Activated CD4-positive, alpha-beta T cell treated with anti-CD3 and anti-CD28 coated beads, Interleukin-2, amount 50 U/mL, for 16 hours (primary cell): ENCODE measurements around the gene RPTOR.
A peak's percentile ranks its signal among the peaks of the same experiment; 100 is the strongest.

Experiments used
- DNase-seq: peaks from one replicate; pipeline ENCODE4 v3.0.0-alpha.2; 2020

The RPTOR gene

DNA sequence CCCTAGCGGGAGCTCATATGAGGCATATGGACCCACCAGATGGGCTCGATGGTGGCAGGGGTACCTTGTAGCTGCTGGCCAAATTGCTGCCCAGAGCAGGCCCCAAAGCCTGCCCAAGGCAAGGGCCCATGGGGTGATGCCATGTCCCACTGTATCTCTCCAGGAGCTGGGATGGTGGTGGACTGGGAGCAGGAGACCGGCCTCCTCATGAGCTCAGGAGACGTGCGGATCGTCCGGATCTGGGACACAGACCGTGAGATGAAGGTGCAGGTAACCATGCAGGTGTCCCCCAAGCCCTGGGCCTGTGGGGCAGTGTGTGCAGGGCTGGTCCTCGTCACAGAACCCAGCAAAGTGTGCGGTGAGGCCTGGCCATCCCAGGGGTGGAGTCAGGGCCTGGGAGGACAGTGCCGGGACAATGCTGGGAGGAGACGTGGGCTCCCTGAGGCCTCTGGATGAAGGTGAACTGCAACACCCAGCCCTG lies 412.9 kb downstream of the RPTOR start:
- DNase-seq: no peak

DNA sequence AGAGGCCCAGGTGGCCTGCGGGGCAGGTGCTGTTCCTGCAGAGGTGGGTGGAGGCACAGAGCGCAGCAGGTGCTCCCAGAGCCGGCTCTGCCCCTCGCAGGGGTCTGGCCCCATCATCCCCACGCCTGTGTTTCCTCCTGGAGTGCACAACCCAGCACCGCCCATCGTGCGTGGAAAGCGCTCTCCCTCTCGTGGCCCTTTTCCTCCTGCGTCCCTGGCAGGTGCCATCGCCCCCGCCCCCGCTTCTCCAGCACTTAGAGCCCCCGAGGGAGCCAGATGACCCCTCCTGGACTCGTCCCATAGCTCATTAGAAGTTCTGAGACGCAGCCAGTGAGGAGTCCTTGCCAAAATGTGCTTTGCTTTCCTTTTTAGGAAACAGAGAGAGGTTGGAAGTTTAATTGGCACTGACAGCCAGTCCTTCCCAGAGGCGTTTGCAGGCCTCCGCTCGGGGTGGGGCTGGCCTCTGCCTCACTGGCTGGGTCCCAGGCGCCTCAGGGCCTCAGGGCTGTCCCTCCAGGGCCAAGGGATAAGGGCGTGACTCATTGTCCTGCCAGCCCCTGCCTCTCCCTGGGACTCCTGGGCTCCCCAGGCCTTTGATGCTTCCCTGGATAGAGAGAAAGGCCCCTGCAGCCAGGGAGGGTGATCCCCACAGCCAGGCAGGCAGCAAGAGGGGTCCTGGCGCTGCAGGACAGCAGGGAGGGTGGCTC lies 414.8 kb downstream of the RPTOR start:
- no peak for DNase-seq

DNA sequence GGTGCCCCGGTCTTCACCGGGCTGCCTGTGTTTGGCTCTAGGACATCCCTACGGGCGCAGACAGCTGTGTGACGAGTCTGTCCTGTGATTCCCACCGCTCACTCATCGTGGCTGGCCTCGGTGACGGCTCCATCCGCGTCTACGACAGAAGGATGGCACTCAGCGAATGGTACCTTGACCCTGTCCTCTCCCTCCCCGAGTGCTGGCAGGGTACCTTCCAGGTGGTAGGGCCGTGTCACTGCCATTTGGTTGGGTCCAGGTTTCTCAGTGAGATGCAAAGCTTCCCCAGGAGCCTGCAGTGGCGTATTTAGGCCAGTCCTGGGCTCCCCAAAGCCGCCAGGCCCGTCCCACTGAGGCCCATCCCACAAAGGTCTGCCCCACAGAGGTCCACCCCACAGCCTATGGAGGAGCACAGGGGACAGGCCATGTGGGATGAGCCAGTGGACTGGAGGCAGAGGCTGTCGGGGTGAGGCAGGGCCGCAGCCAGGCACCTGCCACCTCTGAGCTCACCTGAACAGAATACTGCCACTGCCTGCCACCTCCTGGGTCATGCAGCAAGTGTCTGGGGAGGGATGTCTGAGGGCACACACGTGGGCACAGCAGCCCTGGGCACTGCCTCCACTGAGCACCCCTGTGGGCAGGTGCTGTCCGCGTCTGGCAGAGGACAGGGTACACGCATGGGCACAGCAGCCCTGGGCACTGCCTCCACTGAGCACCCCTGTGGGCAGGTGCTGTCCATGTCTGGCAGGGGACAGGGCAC lies 415.6 kb downstream of the RPTOR start:
- DNase-seq: no peak

DNA sequence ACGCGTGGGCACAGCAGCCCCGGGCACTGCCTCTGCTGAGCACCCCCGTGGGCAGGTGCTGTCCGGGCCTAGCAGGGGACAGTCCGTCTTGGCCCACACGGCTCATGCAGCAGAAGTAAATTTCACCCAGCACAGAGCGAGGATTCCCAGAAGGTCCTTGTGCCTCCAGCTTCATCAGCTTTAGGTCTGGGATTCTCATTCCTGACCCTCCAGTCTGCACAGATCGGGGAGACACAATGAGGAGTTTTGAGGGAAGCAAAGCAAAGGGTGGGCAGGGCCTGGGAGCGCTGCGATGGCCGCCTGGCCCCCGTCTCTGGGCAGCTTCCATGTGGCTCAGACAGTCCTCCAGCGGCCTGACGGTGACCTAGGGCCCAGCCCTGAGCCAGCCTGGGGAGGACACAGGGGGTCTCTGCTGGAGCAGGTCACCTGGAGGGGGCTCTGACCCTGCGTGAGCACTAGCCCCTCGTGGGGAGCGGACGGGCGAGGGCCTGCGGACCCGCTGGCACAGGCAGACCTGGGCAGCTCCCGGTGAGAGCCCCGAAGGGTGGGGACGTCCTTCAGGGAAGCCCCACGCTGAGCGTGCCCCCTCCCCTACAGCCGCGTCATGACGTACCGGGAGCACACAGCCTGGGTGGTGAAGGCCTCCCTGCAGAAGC lies 416.3 kb downstream of the RPTOR start:
- no peak for DNase-seq

DNA sequence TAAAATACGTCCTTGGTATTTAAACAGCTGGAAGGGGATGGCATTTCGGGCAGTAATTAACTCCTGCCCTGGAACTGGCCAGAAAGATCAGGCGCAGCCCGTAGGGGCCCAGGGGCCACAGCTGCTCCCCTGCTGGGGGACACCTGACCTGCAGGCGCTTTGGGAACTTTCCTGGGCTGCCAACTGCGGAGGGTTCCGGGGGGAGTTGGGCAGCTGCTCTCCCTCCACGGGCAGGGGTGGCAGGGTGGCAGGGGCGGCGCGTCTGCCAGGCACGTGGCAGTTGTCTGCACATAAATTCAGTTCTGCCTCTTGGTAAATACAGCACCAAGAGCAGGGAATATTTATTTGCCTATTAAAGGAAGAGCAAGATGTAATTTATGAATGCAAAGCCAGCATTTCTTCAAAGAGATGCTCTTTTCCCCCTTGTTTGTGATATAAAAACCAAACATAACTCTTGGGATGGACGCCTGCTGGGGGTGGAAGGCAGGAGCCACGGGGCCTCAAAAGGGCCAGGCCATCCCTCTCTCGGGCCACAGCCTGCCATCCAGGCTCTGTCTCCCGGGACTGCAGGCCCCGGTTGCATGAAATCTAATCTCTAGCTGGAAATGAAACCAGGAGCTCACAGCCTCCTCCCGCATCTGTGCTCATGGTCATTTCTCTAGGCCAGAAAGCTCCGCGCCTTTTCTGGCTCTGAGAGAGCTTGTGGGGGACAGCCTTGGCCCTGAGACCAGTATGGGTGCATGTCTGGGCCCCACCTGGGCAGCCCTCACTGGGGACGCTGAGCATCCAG lies 417.1 kb downstream of the RPTOR start:
- DNase-seq: no peak

DNA sequence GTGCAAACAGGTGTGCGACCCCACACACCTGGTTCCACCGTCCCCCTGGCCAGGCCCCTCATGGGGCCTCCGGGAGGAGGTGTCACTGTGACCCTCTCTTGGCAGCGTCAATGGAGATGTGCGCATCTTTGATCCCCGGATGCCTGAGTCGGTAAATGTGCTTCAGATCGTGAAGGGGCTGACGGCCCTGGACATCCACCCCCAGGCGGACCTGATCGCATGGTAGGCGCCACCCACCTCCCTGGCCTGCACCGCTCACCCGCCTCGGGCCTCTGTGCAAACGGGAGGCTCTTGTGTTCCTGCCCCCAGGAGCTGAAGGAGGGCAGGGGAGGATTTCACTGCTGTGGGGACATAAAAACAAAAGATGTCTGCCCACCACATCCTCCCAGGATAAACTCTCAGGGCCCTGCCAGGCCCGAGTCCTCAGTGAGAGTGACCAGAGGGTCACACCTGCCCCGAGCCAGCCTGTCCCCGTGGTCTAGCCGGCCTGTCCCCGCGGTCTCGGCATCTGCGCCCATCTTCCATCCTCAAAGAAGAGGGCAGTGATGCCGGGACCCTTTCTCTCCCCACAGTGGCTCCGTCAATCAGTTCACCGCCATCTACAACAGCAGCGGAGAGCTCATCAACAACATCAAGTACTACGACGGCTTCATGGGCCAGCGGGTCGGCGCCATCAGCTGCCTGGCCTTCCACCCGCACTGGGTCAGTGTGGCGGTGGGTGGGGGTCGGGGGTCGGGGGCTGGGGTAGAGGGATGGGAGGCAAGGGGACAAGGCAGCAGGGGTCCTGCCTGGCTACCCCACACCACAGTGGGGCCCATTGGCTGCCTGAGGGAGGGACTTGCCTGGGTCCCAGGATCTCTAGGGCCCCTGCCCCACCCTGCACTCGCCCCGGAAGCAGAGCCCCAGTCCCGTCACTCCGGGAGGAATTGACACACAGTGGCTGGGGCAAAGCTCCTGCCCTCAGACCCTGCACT lies 418.0 kb downstream of the RPTOR start:
- DNase-seq: no peak

DNA sequence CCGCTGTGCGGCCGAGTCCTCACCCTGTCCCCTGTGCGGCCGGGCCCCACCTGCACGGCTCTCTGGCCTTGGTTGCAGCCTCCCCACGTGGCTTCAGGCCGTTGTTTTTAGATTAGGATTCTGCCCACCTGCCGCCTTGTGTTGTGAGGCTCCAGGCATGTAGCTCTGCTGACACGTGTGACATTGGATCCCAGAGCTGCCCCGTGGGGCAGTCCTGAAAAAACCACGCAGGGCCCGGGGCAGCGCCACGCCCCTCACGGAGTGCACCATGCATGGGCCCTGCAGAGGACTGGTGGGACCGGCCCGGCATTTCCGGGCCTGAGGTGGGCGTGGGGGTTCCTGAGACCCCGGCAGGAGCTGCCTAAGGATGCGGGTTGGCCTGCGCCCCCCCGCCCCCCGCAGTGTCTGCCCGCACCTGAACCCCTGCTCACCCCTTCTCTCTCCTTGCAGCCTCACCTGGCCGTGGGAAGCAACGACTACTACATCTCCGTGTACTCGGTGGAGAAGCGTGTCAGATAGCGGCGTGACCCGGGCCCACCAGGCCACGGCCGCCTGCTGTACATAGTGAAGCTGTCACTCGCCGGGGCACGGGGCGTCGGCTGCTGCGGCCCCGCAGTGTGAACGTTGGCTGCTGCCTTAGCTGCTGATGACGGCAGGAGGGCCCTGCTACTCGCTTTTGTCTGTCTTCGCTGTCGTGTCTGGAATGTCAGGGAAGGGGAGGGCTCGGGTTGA lies 419.3 kb downstream of the RPTOR start:
- no peak for DNase-seq

DNA sequence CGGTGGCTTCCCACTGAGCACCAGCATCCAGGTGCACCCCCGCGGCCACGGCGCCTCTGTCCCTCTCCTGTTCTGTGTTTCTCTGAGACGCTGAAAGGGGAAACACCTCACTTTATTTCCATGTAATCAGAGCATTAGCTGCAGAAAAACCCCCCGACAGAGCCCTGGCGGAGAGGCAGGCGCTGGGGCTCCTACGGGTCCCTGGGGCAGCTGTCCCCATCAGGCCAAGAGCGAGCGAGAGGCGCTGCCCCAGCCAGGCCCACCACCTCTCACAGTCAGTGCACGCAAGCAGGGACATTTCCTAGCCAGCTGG lies 419.9 kb downstream of the RPTOR start:
- DNase-seq: no peak

DNA sequence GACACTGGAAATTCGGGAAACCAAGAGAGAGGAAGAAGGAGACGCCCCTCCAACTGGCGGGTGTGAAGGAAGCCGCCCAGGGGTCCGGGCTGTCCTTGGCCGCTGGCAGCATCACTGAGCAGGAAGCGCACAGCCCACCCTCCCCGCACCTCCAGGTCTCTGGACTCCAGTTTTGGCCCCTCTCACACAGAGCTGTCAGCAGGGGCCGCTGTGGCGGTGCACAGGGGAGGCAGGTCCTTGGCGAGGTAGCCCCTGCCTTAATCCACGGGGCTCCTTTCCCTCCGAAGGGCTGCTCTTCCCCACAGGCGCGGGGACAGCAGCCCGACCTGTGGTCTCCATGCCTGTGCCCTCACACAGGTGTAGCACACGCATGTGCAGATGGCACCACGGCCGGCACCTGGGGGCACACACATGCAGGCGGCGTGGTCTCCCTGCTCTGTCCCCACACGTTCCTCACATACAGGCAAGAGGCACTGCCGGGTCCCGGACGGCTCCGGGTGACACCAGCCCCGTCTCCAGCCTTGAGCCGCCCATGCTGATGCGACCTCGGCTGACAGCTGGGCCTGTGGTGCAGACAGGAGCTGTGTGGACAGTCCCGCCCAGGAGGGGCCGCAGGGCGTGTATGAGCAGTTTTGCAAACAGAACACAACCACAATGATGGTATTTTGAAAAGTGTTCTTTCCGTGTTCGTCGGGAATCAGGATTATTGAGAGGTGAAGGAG lies 420.4 kb downstream of the RPTOR start:
- DNase-seq: no peak

DNA sequence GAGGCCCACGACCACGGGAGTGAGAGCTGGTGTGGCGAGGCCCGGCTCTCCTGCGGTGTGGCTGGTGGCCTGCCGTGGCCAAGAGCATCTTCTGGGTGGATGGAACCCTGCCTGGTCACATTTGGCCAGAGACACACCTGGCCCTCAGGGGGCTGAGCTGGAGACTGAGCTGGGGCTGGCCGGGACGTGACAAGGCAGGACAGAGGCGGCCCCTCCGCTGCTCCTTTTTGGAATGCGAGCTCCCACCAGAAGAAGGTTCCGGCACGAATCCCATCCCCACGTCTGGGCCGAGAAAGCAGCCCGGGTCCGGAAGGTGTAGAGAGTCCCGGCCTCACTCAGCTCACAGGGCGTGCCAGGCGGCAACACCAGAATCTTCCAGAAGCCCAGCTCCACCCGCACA lies 421.0 kb downstream of the RPTOR start:
- DNase-seq: no peak

DNA sequence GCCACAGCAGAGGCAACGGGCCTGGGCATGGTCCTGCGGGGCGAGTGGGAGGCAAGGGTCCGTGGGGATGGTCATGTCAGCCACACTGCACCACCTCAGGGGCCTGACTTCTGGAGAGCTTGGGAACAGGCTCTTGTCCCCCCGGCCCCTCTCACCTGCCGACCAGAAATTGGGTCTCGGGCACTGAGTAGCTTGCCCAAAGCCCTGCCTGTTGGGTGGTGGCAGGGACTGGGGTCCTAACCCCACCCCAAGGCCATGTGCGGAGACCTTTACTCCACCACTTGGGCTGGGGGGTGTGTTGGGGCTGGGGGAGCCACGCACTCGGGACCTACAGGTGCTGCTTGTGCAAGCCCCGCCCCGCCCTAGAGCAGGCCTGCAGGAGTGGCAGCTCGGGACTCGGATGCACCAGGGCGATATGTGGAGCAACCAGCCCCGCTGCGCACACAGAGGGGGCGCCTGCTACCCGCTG lies 422.8 kb downstream of the RPTOR start:
- DNase-seq: no peak

DNA sequence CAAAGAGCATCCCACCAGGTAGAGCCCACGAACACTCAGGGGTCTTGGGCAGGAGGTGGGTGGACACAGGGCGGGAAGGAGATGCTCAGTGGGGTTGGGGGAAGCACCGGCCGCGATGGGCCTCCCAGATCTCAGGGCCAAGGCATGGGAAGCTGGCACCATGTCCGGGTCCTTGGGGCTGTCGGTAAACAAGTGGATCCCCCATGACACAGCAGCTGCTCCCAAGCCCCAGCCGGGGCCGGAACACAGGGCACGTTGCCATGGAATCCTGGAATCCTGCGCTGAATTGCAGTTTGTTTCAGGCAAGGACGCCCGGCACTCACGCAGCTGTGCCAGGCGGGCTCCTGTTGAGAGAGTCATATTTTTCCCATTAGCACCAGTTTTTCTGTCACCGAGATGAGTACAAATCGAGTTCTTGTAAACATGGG lies 424.0 kb downstream of the RPTOR start:
- DNase-seq: no peak

DNA sequence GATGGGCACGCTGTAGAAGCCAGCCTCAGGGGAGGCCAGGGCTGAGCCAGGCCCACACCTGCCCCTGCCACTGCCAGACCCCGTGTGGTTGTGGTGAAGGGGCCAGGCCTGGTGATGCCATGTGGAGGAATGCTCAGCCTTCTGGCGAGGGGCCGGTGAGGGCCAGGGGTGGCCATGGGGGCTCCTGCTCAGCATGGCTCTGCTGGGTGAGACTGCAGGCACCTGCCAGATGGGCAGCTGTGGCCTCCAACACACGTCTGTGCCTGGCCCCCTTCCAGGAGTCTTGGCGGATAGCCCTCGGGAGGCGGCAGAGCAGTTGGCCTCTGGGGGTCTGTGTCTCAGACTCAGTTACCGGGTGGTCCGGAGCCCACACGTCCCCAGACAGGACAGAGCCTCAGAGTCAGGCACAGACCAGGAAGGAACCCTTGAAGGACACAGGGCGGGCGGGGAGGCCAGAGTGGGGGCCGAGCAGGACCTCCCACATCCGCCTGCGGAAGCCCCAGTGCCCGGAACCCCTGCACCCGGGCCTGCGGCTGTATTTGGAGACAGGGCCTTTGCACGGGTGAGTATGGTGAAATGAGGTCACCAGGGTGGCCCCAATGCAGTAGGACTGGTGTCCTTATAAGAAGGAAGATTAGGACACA lies 424.5 kb downstream of the RPTOR start:
- DNase-seq: no peak

DNA sequence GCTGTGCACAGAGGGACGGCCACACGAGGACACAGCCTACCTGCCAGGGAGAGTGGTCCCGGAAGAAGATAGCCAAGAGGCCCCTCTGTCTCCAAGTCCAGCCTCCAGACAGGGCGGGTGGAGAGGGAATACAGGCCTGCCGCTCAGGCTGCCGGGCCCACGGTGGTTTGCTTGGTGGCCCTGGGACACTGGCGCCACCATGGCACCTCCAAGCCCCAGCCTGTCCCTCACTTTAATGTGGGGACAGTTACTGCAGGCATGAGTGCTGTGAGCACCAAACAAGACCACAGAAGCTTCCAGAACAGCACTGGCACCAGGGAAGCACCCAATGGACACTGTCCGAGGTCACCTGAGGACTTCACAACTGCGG lies 425.0 kb downstream of the RPTOR start:
- no peak for DNase-seq

DNA sequence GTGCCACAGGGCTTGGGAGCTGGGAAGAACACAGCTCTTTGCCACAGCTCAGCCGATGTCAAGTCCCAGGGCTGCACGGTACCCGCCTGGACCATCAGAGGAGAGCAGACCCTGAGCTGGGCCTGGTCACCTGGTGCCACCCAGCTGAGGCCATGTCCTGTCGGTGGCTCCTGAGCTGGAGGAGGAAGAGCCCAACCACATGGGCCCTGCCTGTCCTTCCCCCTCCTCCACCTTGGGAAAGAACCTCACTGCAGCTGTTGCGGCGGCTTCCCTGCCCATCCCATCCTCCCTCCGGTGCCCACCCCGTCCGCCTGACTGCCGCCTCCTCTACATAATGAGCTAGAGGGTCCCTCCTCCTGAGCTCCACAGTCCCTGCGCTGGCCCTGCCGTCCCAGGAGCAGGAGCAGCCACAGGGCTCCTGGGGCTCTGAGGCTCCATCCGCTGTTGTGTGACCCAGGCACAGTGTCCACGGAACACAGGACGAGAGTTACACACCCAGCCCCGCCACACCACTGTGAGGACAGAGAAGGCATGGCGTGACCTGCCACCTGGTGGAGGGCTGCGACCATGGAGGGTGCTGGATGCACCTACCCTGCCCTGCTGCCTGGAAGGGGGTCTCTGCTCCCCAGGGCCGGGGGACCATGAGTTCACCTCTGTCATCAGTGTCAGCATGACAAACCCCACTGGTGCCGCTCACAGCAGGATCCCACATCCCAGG lies 425.6 kb downstream of the RPTOR start:
- peak; percentile 50 for DNase-seq

DNA sequence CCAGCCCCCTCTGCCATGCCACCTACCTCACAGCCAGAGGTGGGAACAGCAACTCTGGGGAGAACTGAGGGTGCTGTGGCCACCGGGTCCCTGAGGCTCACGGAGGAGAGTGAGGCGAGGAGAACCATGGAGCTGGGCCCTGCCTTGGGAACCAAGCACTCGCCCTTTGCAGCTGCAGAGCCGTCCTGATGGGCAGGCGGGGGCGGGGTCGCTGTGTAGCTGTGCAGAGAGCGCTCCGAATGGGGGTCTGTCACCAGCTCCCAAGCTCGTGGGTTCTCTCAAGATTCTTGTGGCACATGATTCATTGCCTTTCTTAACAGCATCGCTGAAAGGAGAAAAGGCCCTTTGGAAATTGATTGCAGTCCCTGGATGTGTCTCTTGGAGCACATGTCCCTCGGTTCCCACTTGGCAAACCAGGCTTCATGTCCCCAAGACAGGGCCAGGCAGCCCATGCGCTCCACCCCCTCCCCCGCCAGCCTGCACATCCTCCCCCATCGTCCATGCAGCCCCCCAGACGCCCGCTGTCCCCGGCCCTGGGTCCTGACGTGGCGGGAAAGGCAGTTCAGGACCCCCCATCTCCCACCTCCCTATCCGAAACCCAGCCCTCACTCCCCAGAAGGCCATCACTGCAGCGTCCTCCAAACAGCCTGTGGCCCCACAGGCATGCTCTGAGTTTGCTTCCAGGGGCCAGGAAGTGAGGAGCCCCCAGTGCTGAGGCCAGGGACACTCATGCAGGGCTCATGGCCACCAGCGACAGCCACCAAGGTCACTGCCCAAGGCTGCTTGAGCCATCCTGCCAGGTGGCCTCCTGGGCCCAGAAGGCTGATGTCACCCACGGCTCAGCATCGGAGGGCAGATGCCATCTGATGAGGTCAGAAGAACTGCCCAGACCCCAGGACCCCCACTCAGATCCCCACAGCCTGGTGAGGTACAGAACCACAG lies 426.4 kb downstream of the RPTOR start:
- DNase-seq: no peak

DNA sequence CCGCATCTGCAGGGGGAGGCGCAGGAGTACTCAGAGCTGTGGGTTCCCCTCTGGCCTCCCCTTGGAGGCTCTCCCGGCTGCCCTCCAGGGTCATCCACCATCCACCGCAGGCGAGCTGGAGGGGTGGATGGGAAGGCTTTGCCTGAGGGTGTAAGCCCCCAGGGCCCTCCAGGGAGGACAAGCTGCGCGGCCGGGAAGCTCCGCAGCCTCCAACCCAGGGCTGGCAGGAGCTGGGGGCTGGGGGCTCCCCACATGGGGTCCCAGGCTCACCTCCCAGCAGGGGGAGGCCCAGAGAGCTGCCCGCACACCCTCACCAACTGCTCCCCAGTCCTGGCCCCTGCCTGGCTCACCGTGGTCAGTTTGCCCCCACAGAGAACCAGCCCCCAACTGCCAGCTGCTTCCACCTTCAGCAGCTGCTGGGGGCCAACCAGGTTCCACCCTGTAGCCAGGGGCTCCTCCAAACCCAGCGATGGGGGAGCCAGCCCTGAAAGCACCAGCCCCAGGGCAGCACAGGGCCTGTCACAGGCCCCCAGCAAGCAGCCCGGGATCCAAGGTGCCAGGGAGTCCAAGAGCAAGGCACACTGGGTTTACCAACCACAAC lies 427.2 kb downstream of the RPTOR start:
- no peak for DNase-seq

DNA sequence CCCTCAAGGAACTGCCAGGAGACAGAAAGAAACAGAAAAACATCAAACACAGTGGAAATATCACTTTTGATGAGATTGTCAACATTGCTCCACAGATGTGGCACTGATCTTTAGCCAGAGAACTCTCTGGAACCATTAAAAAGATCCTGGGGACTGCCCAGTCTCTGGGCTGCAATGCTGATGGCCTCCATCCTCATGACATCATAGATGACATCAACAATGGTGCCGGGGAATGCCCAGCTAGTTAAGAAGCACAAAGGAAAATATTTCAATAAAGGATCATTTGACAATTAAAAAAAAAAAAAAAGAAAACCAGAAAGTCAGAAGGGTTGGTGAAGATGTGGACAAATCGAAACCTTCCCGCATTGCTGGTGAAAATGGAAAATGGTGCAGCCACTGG lies 432.1 kb downstream of the RPTOR start:
- DNase-seq: no peak
